ENCODE measurements around the gene GTSF1L.

DNA sequence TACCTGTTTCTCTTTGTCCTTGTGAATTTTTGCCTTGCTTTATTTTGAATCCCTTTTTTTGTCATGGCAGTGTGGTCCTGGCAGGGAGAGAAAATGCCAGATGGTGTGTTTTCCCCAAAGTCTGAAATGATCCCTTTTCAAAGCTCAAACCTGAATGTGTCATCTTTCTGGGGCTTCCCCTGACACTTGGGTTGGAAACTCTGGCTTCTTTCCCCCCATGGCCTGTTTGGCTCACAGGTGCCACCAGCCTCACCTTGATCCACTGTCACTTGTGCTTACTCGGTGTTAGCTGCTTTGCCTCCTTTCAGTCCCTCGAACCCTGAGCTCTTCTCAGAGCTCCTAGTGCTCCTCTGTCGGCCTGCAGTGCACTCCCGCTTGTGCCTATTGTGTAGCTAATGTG, 37.6 kb downstream of the GTSF1L start:
- no peak for TF ChIP-seq YY1 (IDR thresholded peaks at IDR 0.05; ENCODE audit: insufficient read depth, insufficient read length)
- TF ChIP-seq SUZ12 (IDR thresholded peaks at IDR 0.05; ENCODE audit: extremely low read depth, insufficient read depth, insufficient read length): no peak
- TF ChIP-seq ZNF274 (IDR thresholded peaks at IDR 0.05; ENCODE audit: low read depth, low read length): no peak
